Liver (tissue), 9 donors: ENCODE measurements around the gene SLC6A18. TPM values are rescaled to one million over a fixed set of nuclear protein-coding genes. Genes with fewer than 3 reads are reported as not detected.

ENCODE experiments used
- DNase-seq: peaks from one replicate; pipeline ENCODE4 v3.0.0-alpha.2; 2017; ENCODE audit warnings: low spot score
- H3K27ac ChIP-seq, 2 donors: one replicate each; pipeline ENCODE4 v1.7.0; 2013; ENCODE audit warnings: inconsistent platforms in 2 of 2, low read length in 2 of 2, control low read depth in 1 of 2, low read depth in 1 of 2, mild to moderate bottlenecking in 1 of 2
- H3K27me3 ChIP-seq, 4 donors: one replicate each; pipeline versions ENCODE4 v1.6.1 to v1.7.0; 2013; ENCODE audit warnings: low read length in 3 of 4, inconsistent platforms in 1 of 4, mild to moderate bottlenecking in 1 of 4, moderate library complexity in 1 of 4; ENCODE audit not compliant: control insufficient read depth in 4 of 4, insufficient read depth in 4 of 4
- H3K36me3 ChIP-seq, 4 donors: one replicate each; pipeline versions ENCODE4 v1.6.1 to v1.7.0; 2013; ENCODE audit warnings: low read length in 3 of 4, mild to moderate bottlenecking in 3 of 4, low read depth in 1 of 4, moderate library complexity in 1 of 4; ENCODE audit not compliant: control insufficient read depth in 4 of 4, insufficient read depth in 3 of 4
- H3K4me1 ChIP-seq, 4 donors: one replicate each; pipeline versions ENCODE4 v1.6.1 to v1.7.0; 2013; ENCODE audit warnings: low read length in 3 of 4, mild to moderate bottlenecking in 3 of 4, moderate library complexity in 1 of 4; ENCODE audit not compliant: control insufficient read depth in 4 of 4, insufficient read depth in 4 of 4
- H3K4me3 ChIP-seq, 3 donors: one replicate each; pipeline versions ENCODE4 v1.6.1 to v1.7.0; 2013; ENCODE audit warnings: low read length in 3 of 3, control low read depth in 1 of 3, low read depth in 1 of 3, mild to moderate bottlenecking in 1 of 3
- H3K9ac ChIP-seq, 2 donors: one replicate each; pipeline ENCODE4 v1.7.0; 2013; ENCODE audit warnings: low read length in 2 of 2, mild to moderate bottlenecking in 2 of 2, moderate library complexity in 2 of 2, control low read depth in 1 of 2, low read depth in 1 of 2
- H3K9me3 ChIP-seq, 4 donors: one replicate each; pipeline versions ENCODE4 v1.6.1 to v1.7.0; 2013; ENCODE audit warnings: low read length in 3 of 4; ENCODE audit not compliant: control insufficient read depth in 4 of 4
- ATF3 ChIP-seq: IDR thresholded peaks from 2 replicates; pipeline ENCODE4 v1.6.1; 2016; ENCODE audit warnings: antibody characterized with exemption
- CTCF ChIP-seq: fragments of 150-350 bp; IDR thresholded peaks from 2 replicates; pipeline ENCODE4 v1.5.1; 2017; ENCODE audit warnings: improper control_type of control experiment, low read depth, low read length; ENCODE audit not compliant: missing input control
- EGR1 ChIP-seq, 2 donors: IDR thresholded peaks; 2 replicates each; pipeline ENCODE4 v1.6.1; 2016 to 2018; ENCODE audit warnings: antibody characterized with exemption in 2 of 2, low read depth in 2 of 2
- FOXA1 ChIP-seq: IDR thresholded peaks from 2 replicates; pipeline ENCODE4 v1.6.1; 2016; ENCODE audit warnings: antibody characterized with exemption
- FOXA2 ChIP-seq: IDR thresholded peaks from 2 replicates; pipeline ENCODE4 v1.6.1; 2016; ENCODE audit warnings: antibody characterized with exemption
- GABPA ChIP-seq, 2 donors: IDR thresholded peaks in 1 of 2; conservative IDR thresholded peaks in 1 of 2; 2 replicates each; pipeline ENCODE4 v1.6.1; 2016; ENCODE audit warnings: antibody characterized with exemption in 2 of 2, mild to moderate bottlenecking in 1 of 2, moderate library complexity in 1 of 2
- HNF4A ChIP-seq, 2 donors: conservative IDR thresholded peaks; 2 replicates each; pipeline ENCODE4 v1.6.1; 2016; ENCODE audit warnings: antibody characterized with exemption in 2 of 2, mild to moderate bottlenecking in 2 of 2
- HNF4G ChIP-seq: IDR thresholded peaks from 2 replicates; pipeline ENCODE4 v1.6.1; 2016; ENCODE audit warnings: antibody characterized with exemption
- JUND ChIP-seq, 2 donors: IDR thresholded peaks; 2 replicates each; pipeline ENCODE4 v1.6.1; 2016; ENCODE audit warnings: antibody characterized with exemption in 2 of 2
- MAX ChIP-seq: IDR thresholded peaks from 2 replicates; pipeline ENCODE4 v1.6.1; 2016; ENCODE audit warnings: antibody characterized with exemption
- NR2F2 ChIP-seq: IDR thresholded peaks from 2 replicates; pipeline ENCODE4 v1.6.1; 2016; ENCODE audit warnings: antibody characterized with exemption
- RAD21 ChIP-seq, 2 donors: IDR thresholded peaks; 2 replicates each; pipeline ENCODE4 v1.6.1; 2016; ENCODE audit warnings: antibody characterized with exemption in 2 of 2, mild to moderate bottlenecking in 2 of 2
- RXRA ChIP-seq, 2 donors: IDR thresholded peaks; 2 replicates each; pipeline ENCODE4 v1.6.1; 2017 to 2018; ENCODE audit warnings: antibody characterized with exemption in 2 of 2, mild to moderate bottlenecking in 1 of 2
- SP1 ChIP-seq: IDR thresholded peaks from 2 replicates; pipeline ENCODE4 v1.6.1; 2018; ENCODE audit warnings: antibody characterized with exemption, mild to moderate bottlenecking
- TAF1 ChIP-seq: conservative IDR thresholded peaks from 2 replicates; pipeline ENCODE4 v1.6.1; 2016; ENCODE audit warnings: antibody characterized with exemption, mild to moderate bottlenecking
- YY1 ChIP-seq: IDR thresholded peaks from 2 replicates; pipeline ENCODE4 v1.6.1; 2016; ENCODE audit warnings: antibody characterized with exemption, mild to moderate bottlenecking
- ZBTB33 ChIP-seq: IDR thresholded peaks from 2 replicates; pipeline ENCODE4 v1.6.1; 2016; ENCODE audit warnings: antibody characterized with exemption
- WGBS: extraction: QIAGEN DNeasy Blood & Tissue Kit; methylation state at CpG from one replicate; pipeline ENCODE4 v1.1.7; 2013; 5-methylcytosine and 5-hydroxymethylcytosine counted together
- polyA plus RNA-seq, 2 donors: library from polyadenylated mRNA; stranded (reverse) in 1 of 2; unstranded in 1 of 2; fragments of 200-250 nt in 1 of 2; fragments of >200 nt in 1 of 2; fragmentation: Nextera tagmentation in 1 of 2; extraction: Ambion mirVana in 1 of 2; gene quantifications; one replicate each; pipeline versions ENCODE4 v1.2.1 to v1.2.3, GENCODE V29; 2013 to 2015
- total RNA-seq, 2 donors: library from RNA; depleted of rRNA; stranded (reverse); fragments of >200 nt; gene quantifications; one replicate each; pipeline ENCODE4 v1.2.3, GENCODE V29; 2014
- TF ChIP-seq, protein P1 (sequence below): IDR thresholded peaks from 2 replicates; pipeline ENCODE4 v1.6.1; 2016; ENCODE audit warnings: antibody characterized with exemption, mild to moderate bottlenecking
- donor health status: healthy.
- donor health status: healthy.
- donor health status: healthy.
- donor health status: healthy.
- donor health status: healthy.

The SLC6A18 gene
- total and polyA plus RNA-seq, 4 donors, result not detected

DNA sequence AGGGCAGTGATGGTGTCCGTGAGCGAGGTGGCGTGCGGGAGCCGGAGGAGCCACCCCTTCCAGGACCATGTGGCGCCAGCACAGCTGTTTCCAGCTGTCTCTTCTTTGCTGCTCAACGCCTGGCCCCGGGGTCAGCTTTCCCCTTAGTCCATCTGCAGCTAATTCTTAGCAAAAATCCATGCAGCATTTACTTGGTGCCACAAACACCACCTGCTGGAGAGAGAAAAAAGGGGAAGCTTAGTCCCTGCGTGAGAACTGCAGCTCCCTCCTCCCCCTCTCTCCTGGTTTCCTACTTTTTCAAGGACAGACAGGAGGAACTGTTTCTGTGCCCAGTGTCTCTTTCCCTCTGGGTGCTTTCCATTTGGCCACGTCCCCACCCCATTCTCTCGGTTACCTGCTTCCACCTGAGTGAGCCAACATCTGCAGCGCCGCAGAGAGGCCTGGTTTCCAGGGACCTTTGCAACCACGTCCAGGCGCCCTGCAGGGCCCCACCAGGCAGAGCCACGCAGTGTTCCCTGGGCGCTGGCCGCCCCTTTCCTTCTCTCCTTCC is 20.4 kb upstream of the SLC6A18 start:
- TF ChIP-seq TAF1 (no peak), YY1 (no peak), HNF4A (conservative IDR thresholded peaks at IDR 0.05) (peak in 1 of 2 donors; percentile 53), ZBTB33 (no peak), JUND (IDR thresholded peaks at IDR 0.05) (no peak), EGR1 (IDR thresholded peaks at IDR 0.05; ENCODE audit: low read depth in 2 of 2) (no peak), SP1 (no peak), GABPA (IDR thresholded peaks at IDR 0.05 in 1 of 2, conservative IDR thresholded peaks at IDR 0.05 in 1 of 2) (no peak), FOXA1 (no peak), CTCF (peak; percentile 72), HNF4G (no peak), ATF3 (no peak), MAX (no peak), NR2F2 (no peak), FOXA2 (no peak), RXRA (IDR thresholded peaks at IDR 0.05) (peak in 1 of 2 donors; percentile 7), RAD21 (IDR thresholded peaks at IDR 0.05) (peak; percentile 86 to 93)
- TF ChIP-seq, protein P1, sequence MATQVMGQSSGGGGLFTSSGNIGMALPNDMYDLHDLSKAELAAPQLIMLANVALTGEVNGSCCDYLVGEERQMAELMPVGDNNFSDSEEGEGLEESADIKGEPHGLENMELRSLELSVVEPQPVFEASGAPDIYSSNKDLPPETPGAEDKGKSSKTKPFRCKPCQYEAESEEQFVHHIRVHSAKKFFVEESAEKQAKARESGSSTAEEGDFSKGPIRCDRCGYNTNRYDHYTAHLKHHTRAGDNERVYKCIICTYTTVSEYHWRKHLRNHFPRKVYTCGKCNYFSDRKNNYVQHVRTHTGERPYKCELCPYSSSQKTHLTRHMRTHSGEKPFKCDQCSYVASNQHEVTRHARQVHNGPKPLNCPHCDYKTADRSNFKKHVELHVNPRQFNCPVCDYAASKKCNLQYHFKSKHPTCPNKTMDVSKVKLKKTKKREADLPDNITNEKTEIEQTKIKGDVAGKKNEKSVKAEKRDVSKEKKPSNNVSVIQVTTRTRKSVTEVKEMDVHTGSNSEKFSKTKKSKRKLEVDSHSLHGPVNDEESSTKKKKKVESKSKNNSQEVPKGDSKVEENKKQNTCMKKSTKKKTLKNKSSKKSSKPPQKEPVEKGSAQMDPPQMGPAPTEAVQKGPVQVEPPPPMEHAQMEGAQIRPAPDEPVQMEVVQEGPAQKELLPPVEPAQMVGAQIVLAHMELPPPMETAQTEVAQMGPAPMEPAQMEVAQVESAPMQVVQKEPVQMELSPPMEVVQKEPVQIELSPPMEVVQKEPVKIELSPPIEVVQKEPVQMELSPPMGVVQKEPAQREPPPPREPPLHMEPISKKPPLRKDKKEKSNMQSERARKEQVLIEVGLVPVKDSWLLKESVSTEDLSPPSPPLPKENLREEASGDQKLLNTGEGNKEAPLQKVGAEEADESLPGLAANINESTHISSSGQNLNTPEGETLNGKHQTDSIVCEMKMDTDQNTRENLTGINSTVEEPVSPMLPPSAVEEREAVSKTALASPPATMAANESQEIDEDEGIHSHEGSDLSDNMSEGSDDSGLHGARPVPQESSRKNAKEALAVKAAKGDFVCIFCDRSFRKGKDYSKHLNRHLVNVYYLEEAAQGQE, result no peak
- Histone ChIP-seq H3K36me3 (no peaks in the 10 kb centered on the region), H3K27me3 (no peaks in the 10 kb centered on the region), H3K4me3 (no peak overlapping the region), H3K9me3 (no peaks in the 10 kb centered on the region), H3K9ac (no peak overlapping the region), H3K27ac (no peak overlapping the region), H3K4me1 (peaks cover 0 to 10% (median 4%) of the 10 kb centered on the region in 4 donors)
- DNase-seq, result no peak
- 37% methylated on average over 18 of the region's 18 CpGs for WGBS
